B cell (primary cell): Measurements from ENCODE around the gene MYMX. TPM values are rescaled to one million over a fixed set of nuclear protein-coding genes. Genes with fewer than 3 reads are reported as not detected.

ENCODE experiments used
- ATAC-seq: fragments of 200-7000 bp; cut with Tn5 transposase; one replicate; pipeline ENCODE4 v1.10.0; 2021; ENCODE audit warnings: low read depth, mild to moderate bottlenecking, moderate number of reproducible peaks, moderate library complexity
- CTCF ChIA-PET: fragments of 350-600 bp; sonication (Branson Sonifier 250); formaldehyde crosslinking; loops from one replicate; lab custom pipeline; 2021; ENCODE audit warnings: antibody characterized with exemption, inconsistent platforms; lab: Charles Lee
- POLR2A ChIA-PET: fragments of 350-600 bp; sonication (Branson Sonifier 250); formaldehyde crosslinking; loops from one replicate; lab custom pipeline; 2021; ENCODE audit warnings: antibody characterized with exemption; lab: Charles Lee
- DNase-seq: peaks from one replicate; pipeline ENCODE4 v3.0.0; 2013
- H2AFZ ChIP-seq: 2 replicates; pipeline ENCODE4 v1.6.1; 2012; ENCODE audit warnings: mild to moderate bottlenecking, low read depth, low read length; ENCODE audit not compliant: insufficient read depth, poor library complexity, severe bottlenecking
- H3K27ac ChIP-seq, 2 donors: 1 replicate in 1 of 2; 2 replicates in 1 of 2; pipeline ENCODE4 v1.5.1; 2012 to 2013; ENCODE audit warnings: low read length in 2 of 2, mild to moderate bottlenecking in 2 of 2, moderate library complexity in 1 of 2
- H3K27me3 ChIP-seq, 4 experiments: fragments of 200-600 bp in 1 of 4; sonication (generic) in 1 of 4; replicated peaks in 1 of 4; 1 replicate in 2 of 4; 2 replicates in 2 of 4; pipeline versions ENCODE4 v1.6.1 to v1.7.0; 2013 to 2016; ENCODE audit warnings: low read length in 3 of 4, mild to moderate bottlenecking in 2 of 4, mixed read lengths in 1 of 4, moderate library complexity in 1 of 4; ENCODE audit not compliant: insufficient read depth in 4 of 4, control insufficient read depth in 3 of 4; ENCODE audit errors: control extremely low read depth in 1 of 4
- H3K36me3 ChIP-seq, 2 experiments: replicated peaks in 1 of 2; 1 replicate in 1 of 2; 2 replicates in 1 of 2; pipeline versions ENCODE4 v1.6.1 to v1.7.1; 2013; ENCODE audit warnings: low read length in 1 of 2; ENCODE audit not compliant: insufficient read depth in 2 of 2, control insufficient read depth in 1 of 2; ENCODE audit errors: control extremely low read depth in 1 of 2, extremely low read depth in 1 of 2
- H3K4me1 ChIP-seq, 2 donors: fragments of 200-600 bp in 1 of 2; sonication (generic) in 1 of 2; 1 replicate in 1 of 2; 2 replicates in 1 of 2; pipeline versions ENCODE4 v1.5.1 to v1.6.1; 2013 to 2017; ENCODE audit warnings: low read length in 2 of 2; ENCODE audit not compliant: control insufficient read depth in 2 of 2, insufficient read depth in 2 of 2
- H3K4me2 ChIP-seq: replicated peaks from 2 replicates; pipeline ENCODE3; 2012; ENCODE audit warnings: mild to moderate bottlenecking, low read depth, low read length; ENCODE audit not compliant: poor library complexity, severe bottlenecking
- H3K4me3 ChIP-seq, 5 experiments: fragments of 200-600 bp in 1 of 5; sonication (generic) in 1 of 5; 1 replicate in 3 of 5; 2 replicates in 2 of 5; pipeline versions ENCODE4 v1.5.1 to v1.7.0; 2011 to 2016; ENCODE audit warnings: low read length in 4 of 5, mild to moderate bottlenecking in 4 of 5, low read depth in 2 of 5, control low read depth in 1 of 5, moderate library complexity in 1 of 5; ENCODE audit not compliant: insufficient read depth in 1 of 5; ENCODE audit errors: control extremely low read depth in 1 of 5, extremely low read depth in 1 of 5
- H3K79me2 ChIP-seq: fragments of 200-600 bp; sonication (generic); one replicate; pipeline ENCODE4 v1.6.0; 2016; ENCODE audit warnings: low read length; ENCODE audit not compliant: control insufficient read depth, insufficient read depth
- H3K9ac ChIP-seq: fragments of 200-600 bp; sonication (generic); 2 replicates; pipeline ENCODE4 v1.6.1; 2017; ENCODE audit warnings: mild to moderate bottlenecking, low read length, moderate library complexity
- H3K9me3 ChIP-seq, 3 donors: one replicate each; pipeline versions ENCODE4 v1.6.1 to v1.7.1; 2013; ENCODE audit warnings: low read length in 2 of 3; ENCODE audit not compliant: control insufficient read depth in 2 of 3, insufficient read depth in 1 of 3; ENCODE audit errors: control extremely low read depth in 1 of 3
- H4K20me1 ChIP-seq: 2 replicates; pipeline ENCODE4 v1.6.0; 2012; ENCODE audit warnings: mild to moderate bottlenecking, low read length; ENCODE audit not compliant: insufficient read depth, control insufficient read depth, poor library complexity, severe bottlenecking
- H3K27ac Mint-ChIP-seq: one replicate; pipeline ENCODE4 v1.8.0; 2021; ENCODE audit warnings: mixed read lengths
- H3K27me3 Mint-ChIP-seq: one replicate; pipeline ENCODE4 v1.8.0; 2021; ENCODE audit warnings: mixed read lengths
- H3K4me1 Mint-ChIP-seq: one replicate; pipeline ENCODE4 v1.8.0; 2021; ENCODE audit warnings: mixed read lengths
- H3K4me3 Mint-ChIP-seq: one replicate; pipeline ENCODE4 v1.8.0; 2021; ENCODE audit warnings: mixed read lengths
- H3K9me3 Mint-ChIP-seq: one replicate; pipeline ENCODE4 v1.8.0; 2022; ENCODE audit warnings: mixed read lengths; ENCODE audit not compliant: insufficient read depth
- CTCF ChIP-seq: fragments of 200-600 bp; IDR thresholded peaks from one replicate; pipeline ENCODE4 v1.8.0; 2022; ENCODE audit warnings: antibody characterized with exemption, mild to moderate bottlenecking
- EZH2 ChIP-seq: IDR thresholded peaks from 2 replicates; pipeline ENCODE4 v1.6.1; 2012; ENCODE audit warnings: borderline replicate concordance, low read depth, mild to moderate bottlenecking, moderate library complexity, low read length; ENCODE audit not compliant: insufficient read depth, poor library complexity, severe bottlenecking
- WGBS: methylation state at CpG from one replicate; pipeline ENCODE4 v1.1.5; 2013; ENCODE audit warnings: missing lambda C conversion rate; ENCODE audit not compliant: insufficient coverage; 5-methylcytosine and 5-hydroxymethylcytosine counted together
- intact Hi-C: fragments of 100-400 bp; cut with micrococcal nuclease; formaldehyde crosslinking; loops from one replicate; pipeline ENCODE4 v1.10.0; 2022
- polyA plus RNA-seq: library from polyadenylated mRNA; depleted of rRNA; stranded (reverse); fragments of >200 nt; gene quantifications from 2 replicates; pipeline ENCODE4 v1.2.3, GENCODE V29; 2012
- total RNA-seq, 2 donors: library from RNA; stranded (reverse); fragments of 120-200 nt in 1 of 2; gene quantifications; 1 replicate in 1 of 2; 2 replicates in 1 of 2; pipeline versions ENCODE4 v1.2.3 to v1.2.4, GENCODE V29; 2013 to 2022

The MYMX gene
- total and polyA plus RNA-seq, 2 donors (not counting 1 experiment from before 2014, with no cell fraction given) = not detected

- H3K4me1 Mint-ChIP-seq = no peaks in the 10 kb centered on the region
- Histone ChIP-seq H3K79me2 (no peaks in the 10 kb centered on the region), H3K27me3 (peaks cover 0 to 11% (median 0%) of the 10 kb centered on the region in 4 experiments), H3K4me2 (no peak overlapping the region), H2AFZ (no peak overlapping the region), H3K4me1 (no peaks in the 10 kb centered on the region), H3K36me3 (no peaks in the 10 kb centered on the region), H3K9ac (no peak overlapping the region), H3K27ac (no peak overlapping the region), H3K4me3 (no peak overlapping the region), H3K9me3 (no peaks in the 10 kb centered on the region), H4K20me1 (no peaks in the 10 kb centered on the region)
- no peaks in the 10 kb centered on the region for H3K9me3 Mint-ChIP-seq
- no peak for ATAC-seq
- no peak overlapping the region for H3K4me3 Mint-ChIP-seq
- TF ChIP-seq CTCF (no peak), EZH2 (no peak)
- DNase-seq = no peak
- intact Hi-C loops = no loop called here
- peaks cover 30% of the 10 kb centered on the region for H3K27me3 Mint-ChIP-seq
- no peak overlapping the region for H3K27ac Mint-ChIP-seq
- ChIA-PET POLR2A (no interaction called here), CTCF (interaction anchor here (0.6 kb wide), 1 partner anchor 32 kb away, joined by 3 read pairs; no protein-coding TSS in a partner anchor)
- no CpG with 5 or more reads among the region's 2 CpGs for WGBS
Measured at GRCh38 chr6:44188819-44189218, 27.9 kb upstream of the MYMX start.

GRCh38 chr6:44189257-44189656 lies 27.5 kb upstream of the MYMX start:
- Histone ChIP-seq H3K27ac (no peak overlapping the region), H3K79me2 (no peaks in the 10 kb centered on the region), H3K27me3 (peaks cover 0 to 8% (median 0%) of the 10 kb centered on the region in 4 experiments), H3K4me1 (no peaks in the 10 kb centered on the region), H3K4me2 (no peak overlapping the region), H2AFZ (no peak overlapping the region), H3K9ac (no peak overlapping the region), H3K9me3 (no peaks in the 10 kb centered on the region), H3K4me3 (no peak overlapping the region), H3K36me3 (no peaks in the 10 kb centered on the region), H4K20me1 (no peaks in the 10 kb centered on the region)
- H3K9me3 Mint-ChIP-seq = no peaks in the 10 kb centered on the region
- no peak overlapping the region for H3K4me3 Mint-ChIP-seq
- ChIA-PET CTCF (interaction anchor here (0.6 to 1.5 kb wide), 4 partner anchors 17 to 93 kb away, joined by 3 to 4 read pairs (median 4); no protein-coding TSS in a partner anchor), POLR2A (no interaction called here)
- intact Hi-C loops = no loop called here
- DNase-seq (no peak), ATAC-seq (no peak)
- H3K4me1 Mint-ChIP-seq = no peaks in the 10 kb centered on the region
- TF ChIP-seq CTCF (no peak), EZH2 (no peak)
- H3K27ac Mint-ChIP-seq = no peak overlapping the region
- WGBS = 62% methylated on average over 2 of the region's 2 CpGs
- peaks cover 28% of the 10 kb centered on the region for H3K27me3 Mint-ChIP-seq
